GM18505 (cell line): Measurements from ENCODE around the gene GSTO2.

Source experiments
- ATAC-seq: cut with Tn5 transposase; IDR thresholded peaks from one replicate; pipeline ENCODE4 v1.9.1; 2021; ENCODE audit not compliant: unreplicated experiment
- POLR2A ChIP-seq: IDR thresholded peaks from 4 replicates; pipeline ENCODE4 v1.6.1; 2011; ENCODE audit warnings: borderline replicate concordance; ENCODE audit not compliant: insufficient read depth, insufficient read length; ENCODE audit errors: extremely low read depth

Gene GSTO2

DNA sequence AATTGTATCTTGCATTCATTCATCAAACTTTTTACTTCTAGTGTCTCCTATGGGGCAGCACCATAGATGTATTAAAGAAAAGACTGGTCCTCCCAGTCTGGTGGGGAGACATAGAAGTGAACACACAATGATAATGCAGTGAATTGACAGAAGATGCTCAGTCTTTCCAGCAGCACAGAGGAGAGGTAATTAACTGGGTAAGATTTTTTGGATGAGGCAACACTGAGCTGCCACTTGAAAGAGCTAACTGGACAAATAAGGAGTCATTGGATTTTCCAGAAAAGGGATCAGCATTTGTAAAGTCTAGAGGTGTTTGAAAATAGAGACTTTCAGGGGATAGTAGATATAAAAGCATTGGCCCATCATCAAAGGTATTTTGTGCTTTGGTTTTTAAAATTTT lies 76.5 kb downstream of the GSTO2 start:
- no peak for TF ChIP-seq POLR2A
- ATAC-seq = no peak

DNA sequence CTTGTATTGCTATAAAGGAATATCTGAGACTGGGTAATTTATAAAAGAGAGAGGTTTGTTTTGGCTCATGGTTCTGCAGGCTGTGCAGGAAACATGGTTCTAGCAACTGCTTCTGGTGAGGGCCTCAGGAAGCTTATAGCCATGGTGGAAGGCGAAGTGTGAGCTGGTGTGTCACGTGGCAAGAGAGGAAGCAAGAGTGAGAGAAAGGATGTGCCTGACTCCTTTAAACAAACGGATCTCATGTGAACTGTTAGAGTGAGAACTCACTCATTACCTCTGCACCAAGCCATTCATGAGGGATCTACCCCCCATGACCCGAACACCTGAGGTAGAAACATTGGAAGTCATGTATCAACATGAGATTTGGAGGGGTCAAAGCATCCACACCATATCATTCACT lies 77.0 kb downstream of the GSTO2 start:
- ATAC-seq = no peak
- no peak for TF ChIP-seq POLR2A

DNA sequence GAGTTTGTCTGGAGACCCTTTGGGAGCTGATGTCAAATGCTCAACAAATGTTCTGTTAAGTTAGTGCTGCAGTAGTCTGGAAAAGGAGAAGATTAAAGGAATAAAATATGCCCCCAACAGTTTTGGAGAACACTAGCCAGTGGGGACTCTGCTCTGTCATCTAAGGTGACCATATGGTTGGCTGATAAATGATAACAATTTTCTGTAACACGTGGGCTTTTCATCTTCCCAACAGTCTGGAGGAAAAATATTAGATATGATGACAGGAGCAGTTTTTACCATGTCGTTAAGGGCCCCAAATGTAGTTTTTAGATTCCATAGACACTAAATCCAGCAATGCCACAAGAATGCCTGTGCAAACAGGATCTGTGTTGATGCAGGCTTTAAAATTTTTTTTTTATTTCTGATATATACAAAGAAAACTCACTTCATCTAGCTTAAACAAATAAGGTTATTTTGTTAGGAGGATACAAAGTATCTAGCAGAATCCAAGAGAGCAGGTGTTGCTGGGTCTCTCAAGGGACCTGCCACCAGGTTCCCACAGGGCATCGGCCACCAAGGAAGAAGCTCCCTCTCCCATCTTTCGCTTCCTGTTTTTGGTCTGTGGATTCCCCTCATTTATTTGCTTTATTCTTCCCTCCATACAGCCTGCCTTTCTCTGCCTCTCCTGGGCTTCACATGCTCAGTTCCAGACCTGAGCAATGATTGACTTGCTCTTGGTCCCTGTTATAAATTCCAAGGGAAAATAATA lies 78.5 kb downstream of the GSTO2 start:
- no peak for TF ChIP-seq POLR2A
- ATAC-seq = no peak

DNA sequence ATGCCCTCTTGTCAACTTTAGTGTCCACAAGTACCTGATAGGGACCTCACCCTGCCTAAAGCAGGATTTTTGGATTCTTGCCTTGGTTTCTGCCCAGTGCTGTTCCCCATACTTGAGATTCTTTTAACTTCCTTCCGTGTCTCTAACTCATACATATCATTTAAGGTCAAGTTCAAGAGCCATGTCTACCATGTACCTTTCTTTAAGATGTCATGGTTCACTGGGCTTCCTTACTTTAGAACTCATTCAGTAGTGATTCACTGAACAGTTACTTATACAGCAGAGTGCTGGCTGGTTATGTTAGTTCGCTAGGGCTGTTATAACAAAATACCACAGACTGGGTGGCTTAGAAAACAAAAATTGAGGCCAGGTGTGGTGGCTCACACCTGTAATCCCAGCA lies 79.6 kb downstream of the GSTO2 start:
- TF ChIP-seq POLR2A = no peak

DNA sequence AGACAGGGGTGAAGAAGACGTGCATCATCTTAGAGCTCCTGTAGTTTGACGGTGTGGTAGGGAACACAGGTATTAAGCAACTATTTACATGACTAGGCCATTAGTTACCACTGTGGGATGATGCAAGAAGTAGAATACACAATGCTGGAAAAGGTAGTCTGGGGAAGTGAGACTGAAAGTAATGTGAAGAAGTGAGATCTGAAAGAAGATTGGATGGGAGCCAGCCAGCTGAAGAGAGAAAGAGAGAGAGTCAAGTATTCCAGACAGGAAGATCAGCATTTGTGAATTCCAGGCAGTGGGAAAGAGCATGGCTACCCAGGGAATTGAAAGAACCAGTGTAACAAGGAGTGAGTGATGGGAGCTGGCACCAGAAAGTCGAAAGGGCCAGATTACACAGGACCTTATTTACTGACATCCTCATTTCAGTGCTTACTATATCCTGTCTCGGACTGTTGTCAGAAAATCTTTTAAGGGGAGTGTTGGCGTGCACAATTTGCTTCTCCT lies 80.7 kb downstream of the GSTO2 start:
- ATAC-seq = peak; percentile 54
- no peak for TF ChIP-seq POLR2A

More for the DNA sequence above, 79.6 kb downstream of the GSTO2 start:
- no peak for ATAC-seq

DNA sequence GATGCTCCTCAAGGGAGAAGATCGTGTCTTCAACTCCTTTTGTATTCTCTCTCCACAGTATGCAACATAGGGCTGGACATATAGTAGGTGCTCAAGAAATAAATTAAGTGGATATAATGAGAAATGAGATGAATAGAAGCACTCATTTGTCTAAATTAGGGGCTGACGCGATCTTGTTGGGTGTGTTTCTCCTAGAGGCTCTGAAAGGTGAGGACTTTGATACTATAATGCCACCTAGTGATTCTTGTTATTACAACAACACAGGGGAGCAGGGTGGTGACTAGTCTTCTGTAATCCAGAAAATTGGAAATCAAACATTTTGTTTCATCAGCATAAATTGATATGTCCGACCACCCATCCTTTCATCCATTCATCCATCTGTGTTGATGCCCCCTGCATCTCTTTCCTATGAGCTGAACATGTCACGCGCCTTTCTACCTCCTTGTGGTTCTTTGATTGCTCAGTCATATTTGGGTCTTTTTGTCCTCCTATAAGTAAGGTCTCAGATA lies 81.2 kb downstream of the GSTO2 start:
- TF ChIP-seq POLR2A = no peak
- peak; percentile 35 for ATAC-seq

DNA sequence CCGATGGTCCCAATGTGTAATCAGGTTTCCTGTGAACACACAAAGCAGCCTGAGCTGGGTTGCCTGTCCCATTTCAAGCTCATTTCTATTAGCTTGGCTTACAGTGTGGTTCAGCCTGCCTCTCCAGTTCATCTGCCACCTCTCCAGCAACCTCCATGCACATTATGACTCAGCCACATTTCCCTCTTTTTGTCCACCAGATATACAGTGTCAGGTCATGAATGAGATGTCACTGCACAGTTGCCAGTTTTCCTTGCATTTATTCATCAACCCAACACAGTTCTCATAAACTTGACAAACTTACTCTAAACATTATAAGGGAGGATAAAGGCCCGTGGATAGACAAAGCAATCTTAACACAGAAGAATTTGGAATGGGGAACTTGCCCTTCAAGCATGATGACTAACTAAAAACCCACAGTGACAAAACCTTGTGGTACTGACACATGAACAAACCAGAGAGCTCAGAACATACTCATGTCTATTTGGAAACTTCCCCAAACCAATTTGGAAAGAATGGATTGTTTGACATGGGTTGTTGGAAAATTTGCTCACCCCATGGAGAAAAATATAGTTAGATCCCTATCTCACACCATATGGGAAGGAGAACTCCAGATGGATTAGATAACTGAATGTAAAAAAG lies 82.2 kb downstream of the GSTO2 start:
- ATAC-seq = no peak
- TF ChIP-seq POLR2A = no peak

DNA sequence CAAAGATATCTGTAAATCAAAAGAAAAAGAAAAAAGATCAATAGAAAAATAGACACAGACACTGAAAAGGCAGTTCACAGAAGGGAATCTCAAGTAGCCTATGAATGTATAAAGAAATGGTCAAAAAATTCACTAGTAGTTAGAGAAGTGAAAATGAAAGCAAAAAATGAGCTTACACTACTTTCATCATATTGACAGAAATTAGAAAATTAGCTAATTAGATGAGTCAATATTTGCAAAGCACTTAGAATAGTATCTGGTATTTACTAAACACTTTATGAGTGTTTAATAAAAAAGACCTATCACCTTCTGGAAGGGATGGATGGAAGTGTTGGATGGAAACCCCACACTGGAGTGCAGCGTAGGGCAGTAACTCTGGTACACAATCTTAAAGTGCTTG lies 82.9 kb downstream of the GSTO2 start:
- no peak for TF ChIP-seq POLR2A
- no peak for ATAC-seq

DNA sequence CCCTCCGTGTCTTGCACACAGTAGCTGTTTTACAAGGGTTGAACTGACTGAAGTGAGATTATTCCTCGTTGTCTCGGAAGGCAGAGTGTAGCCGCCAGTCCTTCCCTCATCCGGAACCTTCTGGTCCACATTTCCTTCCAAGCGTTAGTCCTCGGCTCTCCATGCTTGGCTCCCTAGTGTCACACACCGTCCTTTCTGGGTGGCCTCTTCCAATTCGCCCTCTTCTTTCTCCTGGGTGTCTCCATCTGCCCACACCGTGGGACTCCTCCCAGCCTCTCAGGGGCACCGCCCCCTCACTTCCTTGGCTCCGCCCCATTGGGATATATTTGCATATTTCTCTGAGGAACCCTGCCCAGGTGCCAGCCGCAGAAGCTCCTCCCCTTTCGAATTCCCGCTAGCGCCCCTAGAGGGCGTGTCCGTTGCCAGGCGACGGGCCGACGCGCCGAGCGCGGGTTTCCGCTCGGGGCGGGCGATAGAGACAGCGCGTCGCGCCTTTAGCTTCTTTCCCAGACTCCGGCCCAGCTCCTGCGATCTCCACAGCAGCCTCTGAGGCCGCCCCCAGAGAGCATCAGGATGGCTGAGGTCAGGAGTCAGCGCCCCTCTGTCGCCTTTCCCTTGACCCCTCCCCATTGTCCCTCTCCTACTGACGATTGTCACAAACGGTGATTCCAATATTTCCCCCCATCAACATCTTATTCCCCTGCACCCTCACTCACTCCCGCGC lies 84.5 kb downstream of the GSTO2 start, which contains the start of gene CFAP58:
TSS of gene CFAP58 (plus strand) at position 509 of the 724 bp plus-strand sequence. CDS start at position 574, 65 bp downstream.
- no peak for TF ChIP-seq POLR2A
- ATAC-seq = peak; percentile 64
